ENCODE results near the gene EPC2.

GRCh38 chr2:148701877-148702276, 57.3 kb downstream of the EPC2 start:
- TF ChIP-seq ELF4 (IDR thresholded peaks at IDR 0.05) (no peak), ARNT (IDR thresholded peaks at IDR 0.05) (no peak), LEF1 (IDR thresholded peaks at IDR 0.05; ENCODE audit: borderline replicate concordance) (no peak), SP1 (IDR thresholded peaks at IDR 0.05) (no peak)
